Kidney (tissue), 14 donors: ENCODE data around the gene AJM1. TPM values are rescaled to one million over a fixed set of nuclear protein-coding genes. Genes with fewer than 3 reads are reported as not detected.
A peak's percentile ranks its signal among the peaks of the same experiment; 100 is the strongest.

Experiments used
- DNase-seq, 5 donors: peaks; one replicate each; pipeline ENCODE4 v3.0.0-alpha.2; 2013 to 2020
- FAIRE-seq: peaks from 2 replicates; lab custom pipeline; 2012; peaks lifted over from hg19 to GRCh38; lab: Jason Lieb, UNC
- H3K27ac ChIP-seq, 2 donors: one replicate each; pipeline ENCODE4 v1.7.0; 2013; ENCODE audit warnings: low read depth in 2 of 2, low read length in 2 of 2, inconsistent platforms in 1 of 2
- H3K27me3 ChIP-seq: one replicate; pipeline ENCODE4 v1.7.1; 2013; ENCODE audit warnings: low read length, inconsistent platforms; ENCODE audit not compliant: control insufficient read depth, insufficient read depth
- H3K36me3 ChIP-seq, 3 donors: one replicate each; pipeline versions ENCODE4 v1.7.0 to v1.7.1; 2013; ENCODE audit warnings: low read length in 3 of 3, control low read depth in 1 of 3, inconsistent platforms in 1 of 3; ENCODE audit not compliant: insufficient read depth in 3 of 3, control insufficient read depth in 2 of 3
- H3K4me1 ChIP-seq, 3 donors: one replicate each; pipeline versions ENCODE4 v1.7.0 to v1.7.1; 2013; ENCODE audit warnings: low read length in 3 of 3, inconsistent platforms in 1 of 3, low read depth in 1 of 3; ENCODE audit not compliant: control insufficient read depth in 2 of 3, insufficient read depth in 2 of 3
- H3K4me3 ChIP-seq, 3 donors: one replicate each; pipeline versions ENCODE4 v1.7.0 to v1.8.1; 2013; ENCODE audit warnings: low read length in 3 of 3, control low read depth in 1 of 3, inconsistent platforms in 1 of 3
- H3K9ac ChIP-seq, 3 donors: one replicate each; pipeline versions ENCODE4 v1.7.0 to v1.7.1; 2013; ENCODE audit warnings: low read length in 3 of 3, control low read depth in 1 of 3, inconsistent platforms in 1 of 3
- H3K9me3 ChIP-seq, 3 donors: one replicate each; pipeline versions ENCODE4 v1.7.0 to v1.7.1; 2013; ENCODE audit warnings: low read length in 3 of 3, control low read depth in 1 of 3, inconsistent platforms in 1 of 3; ENCODE audit not compliant: control insufficient read depth in 2 of 3, insufficient read depth in 1 of 3
- CTCF ChIP-seq: IDR thresholded peaks from 3 replicates; pipeline ENCODE4 v1.5.1; 2012; ENCODE audit warnings: mild to moderate bottlenecking, moderate library complexity, borderline replicate concordance; ENCODE audit not compliant: insufficient read depth; ENCODE audit errors: extremely low read depth
- intact Hi-C: fragments of 100-400 bp; cut with DNase I; formaldehyde crosslinking; loops from one replicate; pipeline ENCODE4 v1.11.1; 2022
- polyA plus RNA-seq: library from polyadenylated mRNA; stranded (reverse); fragments of 350-450 nt; fragmentation: Illumina TruSeq; extraction: RNeasy Lipid Tissue Mini Kit (QIAGEN cat#74804); gene quantifications from one replicate; pipeline ENCODE4 v1.2.3, GENCODE V29; 2014; ENCODE audit warnings: low read depth, low replicate concordance; ENCODE audit not compliant: insufficient read depth
- total RNA-seq: library from RNA; stranded (reverse); fragmentation: NEBNext Ultra II Directional; extraction: Animal tissue kit (Norgen Biotek cat#: 25700); gene quantifications from one replicate; pipeline ENCODE4 v1.2.1, GENCODE V29; 2021
- donor health status: control.
- donor health status: control.
- donor health status: control.
- donor health status: control.
- donor health status: control.
- donor health status: DM: yes; HTN: yes; CAD: no.
- donor health status: Normal renal cell carcinoma (clear cell type).

The AJM1 gene
- total and polyA plus RNA-seq, 2 donors from 2014 or later: 2.5 to 5.3 TPM

GRCh38 chr9:136854113-136854841 lies 12.0 kb downstream of the AJM1 start:
- Histone ChIP-seq H3K9me3 (no peaks in the 10 kb centered on the region), H3K9ac (no peak overlapping the region), H3K36me3 (no peaks in the 10 kb centered on the region), H3K4me1 (peaks cover 0 to 24% (median 7%) of the 10 kb centered on the region in 3 donors), H3K4me3 (no peak overlapping the region), H3K27me3 (no peaks in the 10 kb centered on the region), H3K27ac (no peak overlapping the region)
- peak in 2 of 5 donors; percentile 51 to 78 for DNase-seq
- intact Hi-C loops: no loop called here
- no peak for FAIRE-seq
- TF ChIP-seq CTCF: no peak

GRCh38 chr9:136854842-136855460 lies 12.7 kb downstream of the AJM1 start:
- Histone ChIP-seq H3K9ac (no peak overlapping the region), H3K4me1 (peaks cover 0 to 24% (median 7%) of the 10 kb centered on the region in 3 donors), H3K27me3 (no peaks in the 10 kb centered on the region), H3K36me3 (no peaks in the 10 kb centered on the region), H3K4me3 (no peak overlapping the region), H3K9me3 (no peaks in the 10 kb centered on the region), H3K27ac (no peak overlapping the region)
- no peak for TF ChIP-seq CTCF
- intact Hi-C loops: no loop called here
- peak in 2 of 5 donors; percentile 45 to 67 for DNase-seq
- FAIRE-seq: no peak

GRCh38 chr9:136855461-136856078 lies 13.3 kb downstream of the AJM1 start:
- intact Hi-C loops: no loop called here
- Histone ChIP-seq H3K27ac (no peak overlapping the region), H3K9ac (no peak overlapping the region), H3K27me3 (no peaks in the 10 kb centered on the region), H3K9me3 (no peaks in the 10 kb centered on the region), H3K4me1 (peaks cover 0 to 19% (median 7%) of the 10 kb centered on the region in 3 donors), H3K36me3 (no peaks in the 10 kb centered on the region), H3K4me3 (no peak overlapping the region)
- no peak for TF ChIP-seq CTCF
- FAIRE-seq: no peak
- peak in 2 of 5 donors; percentile 50 to 71 for DNase-seq
